GM21367 (cell line): ENCODE results near the gene GRIN2A.

ENCODE experiments used
- ATAC-seq: cut with Tn5 transposase; IDR thresholded peaks from one replicate; pipeline ENCODE4 v1.9.1; 2021; ENCODE audit not compliant: unreplicated experiment

The GRIN2A gene

GRCh38 chr16:10088380-10088793 lies 93.8 kb downstream of the GRIN2A start:
- no peak for ATAC-seq

- no peak for ATAC-seq
Observed at GRCh38 chr16:10087151-10087550, 95.1 kb downstream of the GRIN2A start.

GRCh38 chr16:10086620-10087019 lies 95.6 kb downstream of the GRIN2A start:
- no peak for ATAC-seq

GRCh38 chr16:10085078-10085798 lies 97.0 kb downstream of the GRIN2A start:
- ATAC-seq, result no peak

- ATAC-seq, result no peak
Observed at GRCh38 chr16:10083301-10083700, 98.9 kb downstream of the GRIN2A start.

GRCh38 chr16:10081201-10081940 lies 100.9 kb downstream of the GRIN2A start:
- no peak for ATAC-seq

GRCh38 chr16:10080051-10080772 lies 102.0 kb downstream of the GRIN2A start:
- ATAC-seq, result no peak

GRCh38 chr16:10078541-10078949 lies 103.7 kb downstream of the GRIN2A start:
- no peak for ATAC-seq

- ATAC-seq, result no peak
Observed at GRCh38 chr16:10077861-10078260, 104.4 kb downstream of the GRIN2A start.

- ATAC-seq, result no peak
Observed at GRCh38 chr16:10076037-10076436, 106.2 kb downstream of the GRIN2A start.

GRCh38 chr16:10070591-10070990 lies 111.6 kb downstream of the GRIN2A start:
- ATAC-seq, result no peak

- no peak for ATAC-seq
Observed at GRCh38 chr16:10069374-10069773, 112.9 kb downstream of the GRIN2A start.

GRCh38 chr16:10067835-10068234 lies 114.4 kb downstream of the GRIN2A start:
- ATAC-seq, result no peak

- no peak for ATAC-seq
Observed at GRCh38 chr16:10067406-10067805, 114.8 kb downstream of the GRIN2A start.

- ATAC-seq, result no peak
Observed at GRCh38 chr16:10065019-10065418, 117.2 kb downstream of the GRIN2A start.

GRCh38 chr16:10048850-10049249 lies 133.4 kb downstream of the GRIN2A start:
- no peak for ATAC-seq

- ATAC-seq, result no peak
Observed at GRCh38 chr16:10045947-10046346, 136.3 kb downstream of the GRIN2A start.

GRCh38 chr16:10045291-10045775 lies 136.9 kb downstream of the GRIN2A start:
- no peak for ATAC-seq

GRCh38 chr16:10040136-10041080 lies 141.8 kb downstream of the GRIN2A start:
- ATAC-seq, result no peak
